ENCODE results near the gene LIX1.
"Not testable (repeated sequence)": the region's sequence is repeated elsewhere in the genome, so short reads cannot be mapped to it uniquely, and the experiment has no call there.

LIX1 gene

GRCh38 chr5:97148288-97148687 lies 5.9 kb upstream of the LIX1 start:
- intact Hi-C loops (cut with DNase I) = loop anchor here (10.0 kb wide), 1 partner anchor 343 kb away; the partner anchor contains the start of gene ERAP1
- no peak for DNase-seq

DNA sequence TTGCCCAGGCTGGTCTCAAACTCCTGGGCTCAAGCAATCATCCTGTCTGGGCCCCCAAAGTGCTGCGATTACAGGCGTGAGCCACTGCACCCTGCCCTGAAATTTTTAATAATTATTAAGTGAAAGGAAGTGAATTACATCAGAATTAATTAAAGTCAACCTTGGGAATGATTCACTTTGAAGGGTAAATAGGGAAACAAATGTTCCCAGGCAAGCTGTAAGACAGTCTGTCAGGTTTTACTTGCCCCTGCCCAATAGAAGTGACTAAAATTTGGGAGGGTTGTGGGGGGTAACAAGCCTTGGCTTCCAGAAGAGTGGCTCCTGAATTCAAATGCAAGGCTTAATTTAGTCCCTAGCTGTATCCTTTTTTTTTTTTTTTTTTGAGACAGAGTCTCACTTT lies 1.3 kb upstream of the LIX1 start:
- intact Hi-C loops (cut with DNase I) = loop anchor here (5.0 to 10.0 kb wide), 3 partner anchors 146 to 339 kb away; partner anchors contain the start of gene ERAP1
- DNase-seq = no peak

DNA sequence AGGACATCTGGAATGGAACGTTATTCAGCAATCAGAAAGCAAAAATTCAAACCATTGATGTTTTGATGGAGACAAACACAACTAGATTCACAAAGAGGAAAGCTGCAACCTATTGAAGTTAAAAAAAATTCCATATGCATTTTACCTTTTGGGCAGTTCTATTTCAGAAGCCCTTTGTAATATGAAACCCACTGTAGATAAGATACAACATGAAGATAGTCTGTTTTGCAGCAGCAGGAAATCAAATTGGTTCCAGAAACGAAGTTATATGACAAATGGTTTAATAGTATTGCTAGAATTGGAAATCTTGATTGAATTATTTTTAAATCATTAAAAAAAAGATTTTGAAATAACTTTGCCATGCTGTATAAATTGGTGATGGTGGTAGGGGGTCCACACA lies 872 bp downstream of the LIX1 start:
- intact Hi-C loops (cut with DNase I) = loop anchor here (5.0 to 10.0 kb wide), 3 partner anchors 144 to 337 kb away; partner anchors contain the start of gene ERAP1
- no peak for DNase-seq

- no peak for DNase-seq
- intact Hi-C loops (cut with DNase I) = loop anchor here (5.0 to 10.0 kb wide), 3 partner anchors 144 to 336 kb away; partner anchors contain the start of gene ERAP1
Observed at GRCh38 chr5:97141031-97141430, 1.4 kb downstream of the LIX1 start.

GRCh38 chr5:97140250-97140649 lies 2.2 kb downstream of the LIX1 start:
- intact Hi-C loops (cut with DNase I) = loop anchor here (5.0 to 10.0 kb wide), 3 partner anchors 143 to 335 kb away; partner anchors contain the start of gene ERAP1
- not testable (repeated sequence) for DNase-seq

GRCh38 chr5:97136475-97136874 lies 5.9 kb downstream of the LIX1 start:
- intact Hi-C loops (cut with DNase I) = no loop called here
- DNase-seq = no peak

DNA sequence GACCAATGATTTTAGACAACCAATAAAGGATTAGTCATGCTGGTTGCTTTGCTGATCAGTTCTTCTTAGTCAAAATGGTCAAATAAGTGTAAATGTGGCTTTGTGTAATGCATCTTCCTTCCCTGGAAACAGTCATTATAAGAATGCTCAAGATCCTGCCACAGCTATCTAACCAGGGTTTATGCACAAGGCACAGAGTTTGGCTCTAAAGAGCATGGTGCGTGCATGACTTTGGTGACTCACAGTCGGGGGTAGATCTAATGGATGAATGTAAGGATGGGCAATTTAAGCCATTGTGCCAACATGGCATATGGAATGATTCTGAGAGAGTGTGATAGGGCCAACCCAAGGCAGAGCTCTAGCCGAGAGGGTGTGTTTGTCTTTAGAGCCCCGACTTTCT lies 6.5 kb downstream of the LIX1 start:
- intact Hi-C loops (cut with DNase I) = no loop called here

DNA sequence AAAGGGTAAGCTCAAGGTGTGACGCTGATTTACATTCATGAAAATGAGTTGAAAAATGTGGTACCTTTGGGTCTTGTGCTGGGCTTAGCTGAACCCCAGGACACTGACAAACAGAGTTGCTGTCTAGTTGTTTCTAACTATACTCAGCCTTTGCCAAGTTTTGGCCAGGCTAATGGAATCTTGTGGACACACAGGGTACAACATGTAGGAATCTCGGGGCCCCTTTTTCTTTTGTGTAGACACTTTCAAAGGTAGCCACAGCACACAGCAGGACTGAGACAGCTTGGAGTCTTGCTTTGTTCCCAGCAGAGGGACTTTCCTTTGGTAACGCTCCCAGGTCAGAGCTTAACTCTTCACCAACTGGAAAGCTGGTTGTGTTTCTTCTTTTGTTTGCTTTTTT lies 7.8 kb downstream of the LIX1 start:
- intact Hi-C loops (cut with DNase I) = no loop called here
- no peak for DNase-seq

More for the DNA sequence above, 6.5 kb downstream of the LIX1 start:
- no peak for DNase-seq

DNA sequence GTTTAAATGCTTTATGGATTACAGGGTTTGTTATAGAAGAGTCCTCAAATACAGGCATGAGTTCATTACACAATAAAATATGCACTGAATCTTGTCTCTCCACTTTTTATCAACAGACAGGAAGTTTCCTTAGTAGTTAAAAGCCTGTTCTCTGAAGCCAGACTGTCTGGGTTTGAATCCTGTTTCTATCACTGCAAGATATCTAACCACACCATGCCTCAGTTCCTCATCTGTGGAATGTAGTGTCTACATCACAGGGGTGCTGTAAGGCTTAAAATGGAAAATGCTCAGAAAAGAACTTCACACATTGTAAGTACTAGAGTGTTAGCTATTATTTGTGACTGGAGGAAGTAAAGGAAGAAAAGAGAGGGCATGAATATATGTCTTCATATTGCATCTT lies 9.3 kb downstream of the LIX1 start:
- intact Hi-C loops (cut with DNase I) = no loop called here
- no peak for DNase-seq

DNA sequence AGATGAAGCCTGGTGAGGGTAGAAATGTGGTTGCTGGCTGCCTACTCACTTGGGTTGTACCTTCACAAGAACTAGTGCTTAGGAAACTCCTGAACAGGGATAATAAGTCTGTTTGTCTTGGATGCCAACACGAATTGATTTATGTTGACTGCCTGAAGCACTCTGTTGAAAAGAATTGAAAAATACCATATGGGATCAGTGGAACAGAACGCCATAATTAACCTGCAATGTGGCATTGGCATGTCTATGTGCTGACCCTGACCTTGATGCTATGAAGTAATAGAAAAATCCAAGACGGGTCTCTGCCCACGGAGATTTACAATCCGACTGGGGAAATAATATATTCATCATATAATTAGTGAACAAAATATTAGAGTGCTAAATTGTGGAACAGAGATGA lies 10.5 kb downstream of the LIX1 start:
- intact Hi-C loops (cut with DNase I) = no loop called here

DNA sequence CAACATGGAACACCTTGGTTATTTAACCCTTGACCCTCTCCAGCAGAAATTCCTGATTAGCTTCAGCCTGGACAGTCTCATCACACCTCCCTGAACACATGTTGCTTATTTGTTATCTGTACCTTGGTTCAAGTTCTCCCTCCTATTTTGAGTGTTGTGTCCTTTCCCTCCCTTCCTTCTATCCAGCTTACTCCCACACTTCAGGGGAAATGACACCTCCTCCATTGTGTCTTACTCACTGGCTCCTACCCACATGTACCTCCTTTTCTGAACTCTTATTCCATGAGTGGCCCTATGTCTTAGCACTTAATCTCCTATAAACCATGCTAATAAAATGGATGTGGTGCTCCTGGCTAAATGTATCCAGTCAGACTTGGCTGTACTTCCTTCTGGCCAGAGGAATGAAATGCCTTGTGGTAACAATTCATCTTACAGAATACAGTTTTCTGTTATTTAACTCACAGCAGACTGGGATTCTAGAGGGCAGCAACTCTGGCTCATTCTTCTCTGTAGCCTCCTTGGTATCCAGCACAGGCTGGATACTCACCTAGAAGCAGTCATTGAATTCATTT lies 11.2 kb downstream of the LIX1 start:
- DNase-seq = no peak
- intact Hi-C loops (cut with DNase I) = no loop called here

More for the DNA sequence above, 10.5 kb downstream of the LIX1 start:
- DNase-seq = no peak

DNA sequence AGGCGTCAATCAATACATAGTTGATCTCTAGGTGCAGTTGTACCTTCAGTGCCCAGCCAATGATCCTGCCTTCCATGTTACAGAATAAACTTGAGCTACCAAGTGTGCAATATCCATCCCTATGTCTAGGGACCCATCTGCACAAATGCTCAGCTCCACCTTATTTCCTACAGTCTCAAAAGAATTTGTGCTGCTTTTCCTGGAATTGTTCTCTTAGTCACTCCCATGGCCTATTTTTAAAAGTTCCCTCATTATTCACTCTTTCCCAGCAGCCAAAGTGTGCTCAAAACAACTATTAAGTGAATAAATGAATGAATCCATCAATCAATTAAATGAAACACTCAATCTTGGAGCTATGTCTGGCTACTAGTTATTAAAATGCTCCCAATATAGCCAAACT lies 14.7 kb downstream of the LIX1 start:
- intact Hi-C loops (cut with DNase I) = no loop called here
- no peak for DNase-seq

- no peak for DNase-seq
- intact Hi-C loops (cut with DNase I) = no loop called here
Observed at GRCh38 chr5:97125125-97125683, 17.2 kb downstream of the LIX1 start.

GRCh38 chr5:97124335-97124734 lies 18.1 kb downstream of the LIX1 start:
- intact Hi-C loops (cut with DNase I) = no loop called here
- no peak for DNase-seq

DNA sequence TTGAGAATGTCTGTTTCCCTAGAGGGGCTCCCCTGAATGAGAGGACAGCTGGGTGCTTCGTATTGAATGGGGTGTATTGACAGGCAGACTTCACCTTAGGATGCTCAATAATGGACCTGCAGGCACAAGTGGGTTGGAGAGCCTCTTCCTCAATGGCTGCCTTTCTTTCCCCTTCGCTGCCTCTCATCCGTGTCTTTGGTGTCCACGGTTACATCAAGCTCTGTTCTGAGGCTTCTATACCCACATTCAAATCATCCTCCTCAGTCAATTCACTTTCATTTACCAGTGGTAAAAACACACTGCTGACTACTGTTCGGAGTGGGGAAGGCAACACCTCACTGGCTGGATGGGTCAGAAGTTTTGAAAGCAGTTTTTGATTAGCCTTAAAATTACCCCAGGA lies 20.6 kb downstream of the LIX1 start:
- no peak for DNase-seq
- intact Hi-C loops (cut with DNase I) = no loop called here

DNA sequence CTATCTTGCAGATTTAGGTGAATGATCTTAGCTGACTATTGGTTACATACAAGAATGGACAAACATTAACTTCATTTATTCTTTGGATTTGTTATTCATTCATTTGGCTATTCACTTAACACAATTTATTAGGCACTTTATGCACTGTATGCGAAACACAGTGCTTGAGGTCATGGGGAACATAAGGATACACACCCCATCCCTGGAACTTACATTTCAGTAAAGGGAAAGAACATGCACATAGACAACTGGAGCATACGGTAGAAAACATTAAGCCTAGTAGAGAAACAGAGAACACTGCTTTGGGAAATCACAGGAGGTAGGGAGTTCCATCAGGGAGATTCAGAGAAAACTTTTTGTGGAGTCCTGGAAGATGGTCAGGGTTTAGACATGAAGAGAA lies 22.2 kb downstream of the LIX1 start:
- no peak for DNase-seq
- intact Hi-C loops (cut with DNase I) = no loop called here

- intact Hi-C loops (cut with DNase I) = no loop called here
- DNase-seq = no peak
Observed at GRCh38 chr5:97119007-97119390, 23.4 kb downstream of the LIX1 start.

DNA sequence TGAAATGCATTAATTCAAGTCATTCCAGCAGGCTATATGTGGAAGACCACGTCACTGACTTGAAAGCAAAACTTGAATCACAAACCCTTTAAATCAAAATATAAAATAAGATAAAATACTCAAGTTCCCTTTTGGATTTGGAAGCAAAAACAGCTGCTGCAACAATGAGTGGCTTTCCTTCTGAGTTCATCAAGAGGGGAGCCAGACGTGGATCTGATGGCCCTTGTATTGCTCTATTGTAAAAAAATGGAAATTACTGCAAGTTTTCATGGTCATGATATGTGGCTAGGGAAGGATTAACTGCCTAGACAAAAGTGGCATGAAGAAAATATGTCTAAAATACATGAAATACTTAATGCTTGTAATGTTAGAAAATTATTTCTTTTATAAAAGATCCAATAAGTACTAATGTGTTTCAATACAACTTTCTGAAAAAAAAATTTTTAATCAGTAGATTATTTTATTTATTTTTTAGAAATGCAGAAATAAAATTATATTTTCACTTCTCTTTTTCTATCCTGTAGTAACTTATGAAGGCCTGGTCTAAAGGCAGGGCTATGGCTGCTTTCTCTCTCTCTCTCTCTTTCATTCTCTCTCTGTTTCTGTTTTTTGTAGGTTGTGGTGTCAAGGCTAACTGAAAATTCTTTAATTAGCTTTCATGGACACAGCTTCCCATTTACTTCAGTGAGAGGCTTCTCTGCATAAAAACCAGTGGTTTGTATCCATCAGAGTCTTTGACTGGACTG lies 24.0 kb downstream of the LIX1 start:
- intact Hi-C loops (cut with DNase I) = no loop called here
- DNase-seq = no peak

GRCh38 chr5:97115932-97116331 lies 26.5 kb downstream of the LIX1 start:
- intact Hi-C loops (cut with DNase I) = no loop called here
- DNase-seq = no peak

DNA sequence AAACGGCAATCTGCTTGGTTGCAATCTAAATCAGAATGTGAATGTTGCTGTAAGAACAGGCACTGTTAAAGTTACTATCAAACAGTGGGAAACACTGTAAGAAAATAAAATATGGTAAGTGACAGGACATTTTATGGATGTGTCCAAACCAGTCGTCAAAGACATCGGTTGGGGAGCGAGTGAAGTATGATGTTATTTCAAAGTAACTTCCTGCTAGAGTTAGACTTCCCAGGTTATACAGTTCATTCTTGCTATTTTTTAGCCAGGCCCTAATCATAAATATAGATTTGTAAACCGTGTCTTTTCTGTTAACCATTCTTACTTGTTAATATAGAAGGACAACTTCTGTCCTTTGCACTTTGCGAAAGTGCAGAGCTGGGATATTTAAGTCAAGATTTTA lies 30.2 kb downstream of the LIX1 start:
- DNase-seq = no peak
- intact Hi-C loops (cut with DNase I) = no loop called here

- DNase-seq = no peak
- intact Hi-C loops (cut with DNase I) = no loop called here
Observed at GRCh38 chr5:97111616-97112015, 30.8 kb downstream of the LIX1 start.

DNA sequence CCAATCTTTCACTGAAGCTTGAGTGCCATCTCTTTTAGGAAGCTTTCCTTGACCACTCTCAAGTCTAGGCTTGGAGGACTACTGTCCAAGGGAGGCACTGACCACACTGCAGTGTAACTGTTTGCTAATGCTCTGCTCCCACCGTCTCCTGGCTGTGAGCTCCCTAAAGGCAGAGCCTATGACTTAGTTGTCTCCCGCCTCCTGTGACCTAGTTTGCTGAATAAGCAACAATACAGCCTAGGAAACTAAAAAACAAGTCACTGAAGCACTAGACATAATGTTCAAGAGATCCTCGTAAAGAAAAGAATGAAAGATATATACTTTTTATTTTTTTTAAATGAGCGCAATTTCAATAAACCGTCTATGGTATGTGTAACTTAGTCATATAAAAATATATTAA lies 31.4 kb downstream of the LIX1 start:
- no peak for DNase-seq
- intact Hi-C loops (cut with DNase I) = no loop called here

Measured in posterior cingulate gyrus (tissue), 11 donors.